HepG2 (cell line): Measurements from ENCODE around the gene HENMT1. TPM values are rescaled to one million over a fixed set of nuclear protein-coding genes. Genes with fewer than 3 reads are reported as not detected.
A peak's percentile ranks its signal among the peaks of the same experiment; 100 is the strongest.

ENCODE experiments used
- ATAC-seq: fragments of 200-7000 bp; cut with Tn5 transposase; 3 replicates; pipeline ENCODE4 v1.9.1; 2020; ENCODE audit warnings: mild to moderate bottlenecking, moderate library complexity
- BruUV-seq: library from RNA; stranded (reverse); fragments of 400-500 nt; replicated peaks from 2 replicates; lab custom pipeline; 2021; lab: Mats Ljungman, UMichigan
- CTCF ChIA-PET: fragments of 300-600 bp; formaldehyde crosslinking; extraction: SDS; loops from one replicate; lab custom pipeline; 2021; ENCODE audit warnings: low total read pairs, inconsistent platforms, low intra/inter-chr PET ratio; lab: Yijun Ruan, JAX
- POLR2A ChIA-PET: fragments of 350-600 bp; sonication (Branson Sonifier 250); formaldehyde crosslinking; loops from one replicate; lab custom pipeline; 2020; ENCODE audit warnings: antibody characterized with exemption, inconsistent platforms; lab: Yijun Ruan, JAX
- DNase-seq: peaks from one replicate; pipeline ENCODE4 v3.0.0-alpha.2; 2015; ENCODE audit warnings: low spot score
- FAIRE-seq: peaks from 3 replicates; lab custom pipeline; 2011; peaks lifted over from hg19 to GRCh38; lab: Jason Lieb, UNC
- H2AFZ ChIP-seq: one replicate; pipeline ENCODE4 v1.6.1; 2011; ENCODE audit warnings: low read length, inconsistent platforms
- H3K27ac ChIP-seq: fragments of 300-600 bp; 3 replicates; pipeline ENCODE4 v1.8.0; 2011; ENCODE audit warnings: mixed run types, mild to moderate bottlenecking, mixed read lengths, low read length, inconsistent platforms; ENCODE audit not compliant: insufficient read depth; ENCODE audit errors: extremely low read length
- H3K27me3 ChIP-seq, 2 experiments: fragments of 200-600 bp in 1 of 2; 2 replicates in 1 of 2; 3 replicates in 1 of 2; pipeline versions ENCODE4 v1.6.0 to v1.8.0; 2011; ENCODE audit warnings: low read length in 2 of 2, mild to moderate bottlenecking in 2 of 2, moderate library complexity in 2 of 2, inconsistent platforms in 1 of 2; ENCODE audit not compliant: insufficient read depth in 2 of 2, control insufficient read depth in 1 of 2
- H3K36me3 ChIP-seq, 2 experiments: fragments of 200-600 bp in 1 of 2; replicated peaks in 1 of 2; 2 replicates in 1 of 2; 3 replicates in 1 of 2; pipeline versions ENCODE4 v1.5.1 to v1.8.0; 2011; ENCODE audit warnings: low read length in 2 of 2, inconsistent platforms in 1 of 2; ENCODE audit not compliant: insufficient read depth in 2 of 2, control insufficient read depth in 1 of 2
- H3K4me1 ChIP-seq: 2 replicates; pipeline ENCODE4 v1.5.1; 2012; ENCODE audit warnings: low read length, inconsistent platforms; ENCODE audit not compliant: insufficient read depth
- H3K4me2 ChIP-seq: 2 replicates; pipeline ENCODE4 v1.6.0; 2011; ENCODE audit warnings: low read depth, low read length, inconsistent platforms
- H3K4me3 ChIP-seq, 3 experiments: fragments of 200-600 bp in 1 of 3; sonication (generic), shearing (Covaris generic) in 1 of 3; replicated peaks in 1 of 3; 2 replicates each; pipeline ENCODE4 v1.5.1; 2011 to 2016; ENCODE audit warnings: low read length in 3 of 3, inconsistent platforms in 2 of 3, low read depth in 2 of 3, mild to moderate bottlenecking in 2 of 3, control low read depth in 1 of 3, mixed read lengths in 1 of 3; ENCODE audit not compliant: insufficient read depth in 1 of 3
- H3K79me2 ChIP-seq: one replicate; pipeline ENCODE4 v1.6.1; 2011; ENCODE audit warnings: low read length, inconsistent platforms; ENCODE audit not compliant: insufficient read depth
- H3K9ac ChIP-seq: 2 replicates; pipeline ENCODE4 v1.6.0; 2011; ENCODE audit warnings: mild to moderate bottlenecking, low read depth, low read length, inconsistent platforms; ENCODE audit not compliant: insufficient read depth
- H3K9me3 ChIP-seq: 2 replicates; pipeline ENCODE4 v1.5.1; 2012; ENCODE audit warnings: mild to moderate bottlenecking, low read length
- H4K20me1 ChIP-seq: 2 replicates; pipeline ENCODE4 v1.6.0; 2011; ENCODE audit warnings: inconsistent platforms, mild to moderate bottlenecking, low read length, moderate library complexity; ENCODE audit not compliant: insufficient read depth
- ATF7 ChIP-seq, 2 experiments: fragments of 450-650 bp in 1 of 2; sonication (generic) in 1 of 2; formaldehyde crosslinking in 1 of 2; IDR thresholded peaks; 2 replicates each; pipeline versions ENCODE4 v1.4.0 to v1.6.1; 2016 to 2020; ENCODE audit warnings: antibody characterized with exemption in 1 of 2, mild to moderate bottlenecking in 1 of 2, missing genetic modification reagents in 1 of 2
- EP300 ChIP-seq, 3 experiments: sonication (generic) in 1 of 3; formaldehyde crosslinking in 1 of 3; IDR thresholded peaks; 2 replicates each; pipeline versions ENCODE4 v1.5.1 to v1.6.1; 2011 to 2020; ENCODE audit warnings: low read depth in 2 of 3, low read length in 2 of 3, borderline replicate concordance in 1 of 3, improper control_type of control experiment in 1 of 3, mild to moderate bottlenecking in 1 of 3, missing genetic modification reagents in 1 of 3, moderate library complexity in 1 of 3
- HNF4A ChIP-seq: sonication (generic); formaldehyde crosslinking; IDR thresholded peaks from 2 replicates; pipeline ENCODE4 v1.4.0; 2020; ENCODE audit warnings: missing genetic modification reagents
- KMT2A ChIP-seq: sonication (generic); formaldehyde crosslinking; IDR thresholded peaks from 2 replicates; pipeline ENCODE4 v1.4.0; 2020; ENCODE audit warnings: missing genetic modification reagents
- MTA1 ChIP-seq: sonication (generic); formaldehyde crosslinking; IDR thresholded peaks from 2 replicates; pipeline ENCODE4 v1.4.0; 2020; ENCODE audit warnings: missing genetic modification reagents, mild to moderate bottlenecking, borderline replicate concordance
- NFE2 ChIP-seq: sonication (generic); formaldehyde crosslinking; IDR thresholded peaks from 2 replicates; pipeline ENCODE4 v1.4.0; 2020; ENCODE audit warnings: missing genetic modification reagents
- PHF20 ChIP-seq: sonication (generic); formaldehyde crosslinking; IDR thresholded peaks from 2 replicates; pipeline ENCODE4 v1.5.0; 2020; ENCODE audit warnings: mild to moderate bottlenecking, missing genetic modification reagents
- PITX1 ChIP-seq: sonication (generic); formaldehyde crosslinking; IDR thresholded peaks from 2 replicates; pipeline ENCODE4 v1.5.1; 2020; ENCODE audit warnings: mild to moderate bottlenecking, missing genetic modification reagents
- PRMT3 ChIP-seq: sonication (generic); formaldehyde crosslinking; IDR thresholded peaks from 2 replicates; pipeline ENCODE4 v1.8.1; 2022; ENCODE audit warnings: low read depth, mild to moderate bottlenecking, moderate library complexity, missing genetic modification reagents, borderline replicate concordance
- SRY ChIP-seq: sonication (generic); formaldehyde crosslinking; IDR thresholded peaks from 2 replicates; pipeline ENCODE4 v1.8.0; 2022; ENCODE audit warnings: mild to moderate bottlenecking, missing genetic modification reagents
- ZNF281 ChIP-seq: sonication (generic); formaldehyde crosslinking; IDR thresholded peaks from 2 replicates; pipeline ENCODE4 v1.4.0; 2020; ENCODE audit warnings: missing genetic modification reagents, borderline replicate concordance
- WGBS: methylation state at CpG from one replicate; pipeline ENCODE4 v1.1.6; 2017; ENCODE audit warnings: low lambda C conversion rate; 5-methylcytosine and 5-hydroxymethylcytosine counted together
- in situ Hi-C: cut with HindIII; loops from 2 replicates; pipeline ENCODE4 v1.10.0; 2017; ENCODE audit warnings: low pct_unique_long_range_greater_than_20kb; ENCODE audit not compliant: extremely low pct_ligation_motif_present
- intact Hi-C: fragments of 100-400 bp; cut with micrococcal nuclease; formaldehyde crosslinking; loops from one replicate; pipeline ENCODE4 v1.10.0; 2022; ENCODE audit not compliant: unreplicated experiment
- polyA plus RNA-seq, 8 experiments: library from polyadenylated mRNA; depleted of rRNA in 3 of 8; stranded (reverse) in 7 of 8; unstranded in 1 of 8; fragments of >200 nt; fragmentation: Illumina TruSeq in 4 of 8; extraction: Trizol in 4 of 8; gene quantifications; 2 replicates each; pipeline versions ENCODE4 v1.2.1 to v1.2.3, GENCODE V29; 2011 to 2016; ENCODE audit warnings: low read depth in 4 of 8, missing spikeins in 1 of 8, mixed read lengths in 1 of 8; ENCODE audit not compliant: insufficient read depth in 1 of 8
- total RNA-seq, 5 experiments: library from RNA; depleted of rRNA; stranded (reverse); fragments of >200 nt; fragmentation: Illumina TruSeq; extraction: Trizol; gene quantifications; 2 replicates each; pipeline ENCODE4 v1.2.3, GENCODE V29; 2016; ENCODE audit warnings: low read depth in 1 of 5

The HENMT1 gene
- total and polyA plus RNA-seq, 2 of the 13 experiments (the other 11 are each of a cell fraction or from before 2014, with no cell fraction given) = not detected

GRCh38 chr1:108617724-108618056 lies 43.2 kb downstream of the HENMT1 start (continued):
- no peak for TF ChIP-seq NFE2 (CRISPR knock-in tag)
- TF ChIP-seq, all 625 proteins: peak for 0

GRCh38 chr1:108617008-108617723 lies 43.7 kb downstream of the HENMT1 start:
- ChIA-PET POLR2A (no interaction called here), CTCF (no interaction called here)
- TF ChIP-seq SRY (no peak), ATF7 (IDR thresholded peaks at IDR 0.05) (peak; percentile 39; the same call in 1 of the 2 replicates), ATF7 (CRISPR knock-in tag; IDR thresholded peaks at IDR 0.05) (no peak)
- TF ChIP-seq, all 625 proteins: peak for 1
- no peak for ATAC-seq
- FAIRE-seq = no peak
- H4K20me1 ChIP-seq = no peaks in the 10 kb centered on the region
- H3K9me3 ChIP-seq = no peaks in the 10 kb centered on the region
- H3K9ac ChIP-seq = no peak overlapping the region
- DNase-seq = no peak
- no peak overlapping the region for H3K27ac ChIP-seq
- H3K4me3 ChIP-seq = no peak overlapping the region
- intact Hi-C loops (no loop called here), in situ Hi-C loops (no loop called here)
- H2AFZ ChIP-seq = no peak overlapping the region
- no peak overlapping the region for H3K4me2 ChIP-seq
- 77% methylated on average over 8 of the region's 8 CpGs for WGBS
- H3K79me2 ChIP-seq = no peaks in the 10 kb centered on the region
- no peaks in the 10 kb centered on the region for H3K36me3 ChIP-seq
- H3K4me1 ChIP-seq = no peaks in the 10 kb centered on the region; the same call in 1 of the 2 replicates
- no TSS peak for BruUV-seq
- H3K27me3 ChIP-seq = no peaks in the 10 kb centered on the region

- intact Hi-C loops (no loop called here), in situ Hi-C loops (no loop called here)
- BruUV-seq = no TSS peak
- H3K4me2 ChIP-seq = no peak overlapping the region
- DNase-seq (no peak), FAIRE-seq (no peak), ATAC-seq (no peak)
- H3K4me3 ChIP-seq = no peak overlapping the region
- no peak overlapping the region for H2AFZ ChIP-seq
- CTCF ChIA-PET = no interaction called here
- no peaks in the 10 kb centered on the region; the same call in 1 of the 2 replicates for H3K4me1 ChIP-seq
- POLR2A ChIA-PET = no interaction called here
- no peaks in the 10 kb centered on the region for H3K36me3 ChIP-seq
- no peaks in the 10 kb centered on the region for H3K9me3 ChIP-seq
- no peaks in the 10 kb centered on the region for H3K27me3 ChIP-seq
- no peaks in the 10 kb centered on the region for H3K79me2 ChIP-seq
- 47% methylated on average over 2 of the region's 2 CpGs for WGBS
- no peak overlapping the region for H3K27ac ChIP-seq
- no peak overlapping the region for H3K9ac ChIP-seq
- H4K20me1 ChIP-seq = no peaks in the 10 kb centered on the region
- no peak for TF ChIP-seq HNF4A (CRISPR knock-in tag)
- no peak for TF ChIP-seq EP300 (IDR thresholded peaks at IDR 0.05; ENCODE audit: low read depth in 2 of 2, low read length in 2 of 2)
- TF ChIP-seq EP300 (CRISPR knock-in tag; IDR thresholded peaks at IDR 0.05; ENCODE audit: borderline replicate concordance) = no peak
- no peak for TF ChIP-seq ZNF281 (CRISPR knock-in tag)
- no peak for TF ChIP-seq MTA1 (CRISPR knock-in tag)
- no peak for TF ChIP-seq PITX1 (CRISPR knock-in tag)
- TF ChIP-seq PRMT3 (CRISPR knock-in tag) = no peak
- no peak for TF ChIP-seq PHF20
- no peak for TF ChIP-seq KMT2A (CRISPR knock-in tag)
Observed at GRCh38 chr1:108615544-108615943, 45.3 kb downstream of the HENMT1 start.
